ENCODE measurements around the gene NPAS1. TPM values are rescaled to one million over a fixed set of nuclear protein-coding genes. Genes with fewer than 3 reads are reported as not detected.

The NPAS1 gene
- polyA plus RNA-seq, 3 donors, result not detected

DNA sequence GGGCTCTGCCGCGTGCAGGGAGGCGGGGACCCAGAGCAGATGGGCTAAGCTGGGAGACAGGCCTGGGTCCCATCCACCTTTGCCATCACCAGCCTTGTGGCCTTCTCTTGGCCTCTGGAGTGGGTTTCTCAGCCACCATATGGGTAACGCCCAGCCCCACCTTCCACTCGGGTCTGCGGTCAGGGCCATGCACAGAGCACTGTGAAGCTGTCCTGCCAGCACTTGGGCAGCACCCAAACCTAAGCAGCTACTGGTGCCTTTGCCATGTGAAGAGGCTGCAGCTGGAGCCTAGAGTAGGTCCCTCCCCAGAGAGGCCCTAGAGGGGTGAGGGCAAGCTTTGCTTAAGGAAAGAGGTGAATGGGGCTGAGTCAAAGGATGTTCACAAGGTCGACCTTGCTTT, 24.1 kb upstream of the NPAS1 start:
- no peak overlapping the region for H3K9ac ChIP-seq (ENCODE audit: insufficient read depth, low read length, poor library complexity, severe bottlenecking)
- no peak overlapping the region for H2AFZ ChIP-seq (ENCODE audit: insufficient read depth, low read depth, low read length, poor library complexity, severe bottlenecking)
- H3K9me3 ChIP-seq (replicated peaks in 1 of 2; ENCODE audit: control insufficient read depth in 1 of 2, insufficient read depth in 1 of 2, low read length in 2 of 2), result no peaks in the 10 kb centered on the region
- TF ChIP-seq, protein P1, sequence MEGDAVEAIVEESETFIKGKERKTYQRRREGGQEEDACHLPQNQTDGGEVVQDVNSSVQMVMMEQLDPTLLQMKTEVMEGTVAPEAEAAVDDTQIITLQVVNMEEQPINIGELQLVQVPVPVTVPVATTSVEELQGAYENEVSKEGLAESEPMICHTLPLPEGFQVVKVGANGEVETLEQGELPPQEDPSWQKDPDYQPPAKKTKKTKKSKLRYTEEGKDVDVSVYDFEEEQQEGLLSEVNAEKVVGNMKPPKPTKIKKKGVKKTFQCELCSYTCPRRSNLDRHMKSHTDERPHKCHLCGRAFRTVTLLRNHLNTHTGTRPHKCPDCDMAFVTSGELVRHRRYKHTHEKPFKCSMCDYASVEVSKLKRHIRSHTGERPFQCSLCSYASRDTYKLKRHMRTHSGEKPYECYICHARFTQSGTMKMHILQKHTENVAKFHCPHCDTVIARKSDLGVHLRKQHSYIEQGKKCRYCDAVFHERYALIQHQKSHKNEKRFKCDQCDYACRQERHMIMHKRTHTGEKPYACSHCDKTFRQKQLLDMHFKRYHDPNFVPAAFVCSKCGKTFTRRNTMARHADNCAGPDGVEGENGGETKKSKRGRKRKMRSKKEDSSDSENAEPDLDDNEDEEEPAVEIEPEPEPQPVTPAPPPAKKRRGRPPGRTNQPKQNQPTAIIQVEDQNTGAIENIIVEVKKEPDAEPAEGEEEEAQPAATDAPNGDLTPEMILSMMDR (IDR thresholded peaks at IDR 0.05), result no peak
- H3K4me3 ChIP-seq (replicated peaks in 1 of 3; ENCODE audit: low read depth in 2 of 3, low read length in 3 of 3), result no peak overlapping the region
- no peak for DNase-seq
- Mint-ChIP-seq H3K27me3 (ENCODE audit: low read depth in 3 of 3) (peaks cover 0 to 2% (median under 1%) of the 10 kb centered on the region in 3 donors), H3K27ac (peak overlapping the region in 1 of 7 donors; percentile 46), H3K4me1 (peaks cover 10% of the 10 kb centered on the region), H3K4me3 (no peak overlapping the region), H3K9me3 (peaks cover 0 to 2% (median 0%) of the 10 kb centered on the region in 7 donors), H3K36me3 (peaks cover 61 to 69% of the 10 kb centered on the region in 2 donors)
- no peaks in the 10 kb centered on the region for H3K27me3 ChIP-seq (ENCODE audit: control insufficient read depth in 2 of 2, insufficient read depth in 2 of 2, low read length in 2 of 2)
- peaks cover 7% of the 10 kb centered on the region in 2 donors for H3K4me1 ChIP-seq (ENCODE audit: control insufficient read depth in 1 of 2, insufficient read depth in 2 of 2, low read length in 2 of 2)
- H3K4me2 ChIP-seq (replicated peaks; ENCODE audit: extremely low read depth, low read length, poor library complexity, severe bottlenecking), result no peak overlapping the region
- H3K27ac ChIP-seq (ENCODE audit: low read depth in 1 of 2, low read length in 2 of 2), result no peak overlapping the region
- intact Hi-C loops (cut with micrococcal nuclease), result no loop called here
- peaks cover 55 to 73% of the 10 kb centered on the region in 2 donors for H3K36me3 ChIP-seq (replicated peaks in 1 of 2; ENCODE audit: control insufficient read depth in 1 of 2, insufficient read depth in 2 of 2, low read length in 2 of 2)
- H3K79me2 ChIP-seq (ENCODE audit: insufficient read depth, low read length), result no peaks in the 10 kb centered on the region
- no peaks in the 10 kb centered on the region for H4K20me1 ChIP-seq (ENCODE audit: insufficient read depth, low read length)
- WGBS (ENCODE audit: insufficient coverage), result 94% methylated on average over 7 of the region's 7 CpGs

DNA sequence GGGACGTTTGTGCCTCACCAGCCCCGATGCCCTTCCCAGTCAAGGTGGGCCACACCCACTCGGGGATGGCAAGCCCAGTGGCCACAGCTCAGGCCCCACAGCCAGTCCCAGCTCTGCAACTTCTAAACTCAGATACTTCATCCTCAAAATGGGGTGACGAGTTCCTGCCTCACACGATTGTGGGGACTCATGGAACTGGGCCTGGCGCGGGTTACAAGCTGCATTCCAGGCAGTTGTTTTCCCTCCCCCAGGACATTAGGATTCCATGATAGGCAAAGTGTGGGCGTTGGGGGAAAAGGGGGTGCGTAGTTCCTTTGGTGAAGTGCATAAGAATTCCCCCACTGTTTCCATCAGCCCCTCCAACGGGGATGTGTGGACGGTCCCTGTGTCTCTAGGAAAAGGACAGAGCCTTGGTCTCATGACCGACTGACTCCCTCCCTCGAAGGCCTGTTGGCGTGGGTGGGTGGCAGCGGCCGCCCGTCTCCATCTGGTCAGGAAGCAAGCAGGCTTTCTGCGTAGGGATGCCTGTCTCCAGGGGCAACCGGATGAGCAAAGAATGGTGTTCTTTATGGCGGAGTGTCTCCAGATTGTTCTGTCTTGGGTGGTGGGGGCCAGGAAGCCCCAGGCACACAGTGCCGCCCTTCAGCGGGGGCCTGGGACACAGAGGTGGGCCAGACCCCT, 21.1 kb upstream of the NPAS1 start:
- WGBS (ENCODE audit: insufficient coverage), result 95% methylated on average over 15 of the region's 22 CpGs
- Histone ChIP-seq H3K27ac (ENCODE audit: low read depth in 1 of 2, low read length in 2 of 2) (no peak overlapping the region), H3K9ac (ENCODE audit: insufficient read depth, low read length, poor library complexity, severe bottlenecking) (no peak overlapping the region), H3K4me2 (replicated peaks; ENCODE audit: extremely low read depth, low read length, poor library complexity, severe bottlenecking) (no peak overlapping the region), H3K79me2 (ENCODE audit: insufficient read depth, low read length) (no peaks in the 10 kb centered on the region), H3K9me3 (replicated peaks in 1 of 2; ENCODE audit: control insufficient read depth in 1 of 2, insufficient read depth in 1 of 2, low read length in 2 of 2) (no peaks in the 10 kb centered on the region), H3K27me3 (ENCODE audit: control insufficient read depth in 2 of 2, insufficient read depth in 2 of 2, low read length in 2 of 2) (peaks cover 0 to 11% of the 10 kb centered on the region in 2 donors), H4K20me1 (ENCODE audit: insufficient read depth, low read length) (peaks cover 8% of the 10 kb centered on the region), H3K36me3 (replicated peaks in 1 of 2; ENCODE audit: control insufficient read depth in 1 of 2, insufficient read depth in 2 of 2, low read length in 2 of 2) (peaks cover 46 to 64% of the 10 kb centered on the region in 2 donors), H3K4me3 (replicated peaks in 1 of 3; ENCODE audit: low read depth in 2 of 3, low read length in 3 of 3) (no peak overlapping the region), H3K4me1 (ENCODE audit: control insufficient read depth in 1 of 2, insufficient read depth in 2 of 2, low read length in 2 of 2) (no peaks in the 10 kb centered on the region), H2AFZ (ENCODE audit: insufficient read depth, low read depth, low read length, poor library complexity, severe bottlenecking) (no peak overlapping the region)
- peaks cover 13 to 25% (median 15%) of the 10 kb centered on the region in 3 donors for H3K27me3 Mint-ChIP-seq (ENCODE audit: low read depth in 3 of 3)
- H3K9me3 Mint-ChIP-seq, result peaks cover 0 to 2% (median 0%) of the 10 kb centered on the region in 7 donors
- H3K27ac Mint-ChIP-seq, result peak overlapping the region in 3 of 7 donors; percentile 25 to 54 (median 42)
- H3K4me1 Mint-ChIP-seq, result peaks cover 5% of the 10 kb centered on the region
- H3K36me3 Mint-ChIP-seq, result peaks cover 53 to 66% of the 10 kb centered on the region in 2 donors
- H3K4me3 Mint-ChIP-seq, result no peak overlapping the region
- TF ChIP-seq, protein P1 (IDR thresholded peaks at IDR 0.05), result no peak
- no peak for DNase-seq
- intact Hi-C loops (cut with micrococcal nuclease), result no loop called here
